ENCODE results near the gene SLC5A2. TPM values are rescaled to one million over a fixed set of nuclear protein-coding genes. Genes with fewer than 3 reads are reported as not detected.

Gene SLC5A2
- polyA plus RNA-seq, 3 donors = 0.04 TPM; not detected in 2

DNA sequence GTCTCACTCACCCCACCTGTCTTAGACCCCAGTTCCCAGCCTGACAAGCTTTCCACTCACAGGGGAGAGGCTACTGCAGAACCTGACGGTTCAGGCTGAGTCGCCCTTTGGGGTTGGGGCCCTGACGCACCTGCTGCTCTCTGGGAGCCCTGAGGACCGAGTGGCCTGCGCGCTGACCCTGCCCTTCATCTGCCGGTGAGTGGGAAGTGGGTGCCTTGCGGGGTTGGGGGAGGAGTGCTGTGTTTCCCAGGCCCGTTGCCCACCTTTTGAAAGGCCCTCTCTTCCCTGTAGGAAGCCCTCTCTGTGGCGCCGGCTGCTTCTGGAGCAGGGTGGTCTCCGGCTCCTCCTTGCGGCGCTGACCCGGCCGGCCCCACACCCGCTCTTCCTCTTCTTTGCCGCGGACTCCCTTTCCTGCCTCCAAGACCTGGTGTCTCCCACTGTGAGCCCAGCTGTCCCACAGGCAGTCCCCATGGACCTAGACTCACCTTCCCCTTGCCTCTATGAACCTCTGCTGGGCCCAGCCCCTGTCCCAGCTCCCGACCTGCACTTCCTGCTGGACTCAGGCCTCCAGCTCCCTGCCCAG lies 17.0 kb upstream of the SLC5A2 start:
- H3K79me2 ChIP-seq (ENCODE audit: insufficient read depth, low read length) = peaks cover 3% of the 10 kb centered on the region
- TF ChIP-seq, protein P1, sequence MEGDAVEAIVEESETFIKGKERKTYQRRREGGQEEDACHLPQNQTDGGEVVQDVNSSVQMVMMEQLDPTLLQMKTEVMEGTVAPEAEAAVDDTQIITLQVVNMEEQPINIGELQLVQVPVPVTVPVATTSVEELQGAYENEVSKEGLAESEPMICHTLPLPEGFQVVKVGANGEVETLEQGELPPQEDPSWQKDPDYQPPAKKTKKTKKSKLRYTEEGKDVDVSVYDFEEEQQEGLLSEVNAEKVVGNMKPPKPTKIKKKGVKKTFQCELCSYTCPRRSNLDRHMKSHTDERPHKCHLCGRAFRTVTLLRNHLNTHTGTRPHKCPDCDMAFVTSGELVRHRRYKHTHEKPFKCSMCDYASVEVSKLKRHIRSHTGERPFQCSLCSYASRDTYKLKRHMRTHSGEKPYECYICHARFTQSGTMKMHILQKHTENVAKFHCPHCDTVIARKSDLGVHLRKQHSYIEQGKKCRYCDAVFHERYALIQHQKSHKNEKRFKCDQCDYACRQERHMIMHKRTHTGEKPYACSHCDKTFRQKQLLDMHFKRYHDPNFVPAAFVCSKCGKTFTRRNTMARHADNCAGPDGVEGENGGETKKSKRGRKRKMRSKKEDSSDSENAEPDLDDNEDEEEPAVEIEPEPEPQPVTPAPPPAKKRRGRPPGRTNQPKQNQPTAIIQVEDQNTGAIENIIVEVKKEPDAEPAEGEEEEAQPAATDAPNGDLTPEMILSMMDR (IDR thresholded peaks at IDR 0.05) = no peak
- Mint-ChIP-seq H3K36me3 (peaks cover 45 to 60% of the 10 kb centered on the region in 2 donors), H3K4me1 (peaks cover 21% of the 10 kb centered on the region), H3K9me3 (no peaks in the 10 kb centered on the region), H3K27me3 (ENCODE audit: low read depth in 3 of 3) (peaks cover 3 to 4% (median 4%) of the 10 kb centered on the region in 3 donors), H3K4me3 (peak overlapping the region; percentile 47 to 80), H3K27ac (peak overlapping the region in 1 of 7 donors; percentile 25)
- H3K4me1 ChIP-seq (ENCODE audit: control insufficient read depth in 1 of 2, insufficient read depth in 2 of 2, low read length in 2 of 2) = peaks cover 0 to 3% of the 10 kb centered on the region in 2 donors
- DNase-seq = no peak
- H3K9me3 ChIP-seq (replicated peaks in 1 of 2; ENCODE audit: control insufficient read depth in 1 of 2, insufficient read depth in 1 of 2, low read length in 2 of 2) = no peaks in the 10 kb centered on the region
- no peaks in the 10 kb centered on the region for H3K27me3 ChIP-seq (ENCODE audit: control insufficient read depth in 2 of 2, insufficient read depth in 2 of 2, low read length in 2 of 2)
- peaks cover 4% of the 10 kb centered on the region for H4K20me1 ChIP-seq (ENCODE audit: insufficient read depth, low read length)
- H3K4me3 ChIP-seq (replicated peaks in 1 of 3; ENCODE audit: low read depth in 2 of 3, low read length in 3 of 3) = no peak overlapping the region
- H2AFZ ChIP-seq (ENCODE audit: insufficient read depth, low read depth, low read length, poor library complexity, severe bottlenecking) = no peak overlapping the region
- WGBS (ENCODE audit: insufficient coverage) = 61% methylated on average over 20 of the region's 20 CpGs
- no peak overlapping the region for H3K27ac ChIP-seq (ENCODE audit: low read depth in 1 of 2, low read length in 2 of 2)
- H3K4me2 ChIP-seq (replicated peaks; ENCODE audit: extremely low read depth, low read length, poor library complexity, severe bottlenecking) = no peak overlapping the region
- H3K36me3 ChIP-seq (replicated peaks in 1 of 2; ENCODE audit: control insufficient read depth in 1 of 2, insufficient read depth in 2 of 2, low read length in 2 of 2) = peaks cover 34 to 60% of the 10 kb centered on the region in 2 donors
- intact Hi-C loops (cut with micrococcal nuclease) = no loop called here
- no peak overlapping the region for H3K9ac ChIP-seq (ENCODE audit: insufficient read depth, low read length, poor library complexity, severe bottlenecking)

GRCh38 chr16:31466381-31466841 lies 16.5 kb upstream of the SLC5A2 start:
- Mint-ChIP-seq H3K27ac (peak overlapping the region in 1 of 7 donors; percentile 25), H3K36me3 (peaks cover 49 to 60% of the 10 kb centered on the region in 2 donors), H3K27me3 (ENCODE audit: low read depth in 3 of 3) (peaks cover 6 to 8% (median 8%) of the 10 kb centered on the region in 3 donors), H3K4me1 (peaks cover 19% of the 10 kb centered on the region), H3K9me3 (peaks cover 0 to 2% (median 0%) of the 10 kb centered on the region in 7 donors), H3K4me3 (peak overlapping the region; percentile 47 to 80)
- peaks cover 0 to under 1% of the 10 kb centered on the region in 2 donors for H3K4me1 ChIP-seq (ENCODE audit: control insufficient read depth in 1 of 2, insufficient read depth in 2 of 2, low read length in 2 of 2)
- H3K9ac ChIP-seq (ENCODE audit: insufficient read depth, low read length, poor library complexity, severe bottlenecking) = no peak overlapping the region
- 84% methylated on average over 17 of the region's 18 CpGs for WGBS (ENCODE audit: insufficient coverage)
- H3K79me2 ChIP-seq (ENCODE audit: insufficient read depth, low read length) = no peaks in the 10 kb centered on the region
- no peaks in the 10 kb centered on the region for H4K20me1 ChIP-seq (ENCODE audit: insufficient read depth, low read length)
- peaks cover 34 to 60% of the 10 kb centered on the region in 2 donors for H3K36me3 ChIP-seq (replicated peaks in 1 of 2; ENCODE audit: control insufficient read depth in 1 of 2, insufficient read depth in 2 of 2, low read length in 2 of 2)
- no peak overlapping the region for H3K4me3 ChIP-seq (replicated peaks in 1 of 3; ENCODE audit: low read depth in 2 of 3, low read length in 3 of 3)
- DNase-seq = no peak
- H3K27ac ChIP-seq (ENCODE audit: low read depth in 1 of 2, low read length in 2 of 2) = no peak overlapping the region
- peaks cover 0 to 4% of the 10 kb centered on the region in 2 donors for H3K27me3 ChIP-seq (ENCODE audit: control insufficient read depth in 2 of 2, insufficient read depth in 2 of 2, low read length in 2 of 2)
- no peak overlapping the region for H2AFZ ChIP-seq (ENCODE audit: insufficient read depth, low read depth, low read length, poor library complexity, severe bottlenecking)
- no peak overlapping the region for H3K4me2 ChIP-seq (replicated peaks; ENCODE audit: extremely low read depth, low read length, poor library complexity, severe bottlenecking)
- H3K9me3 ChIP-seq (replicated peaks in 1 of 2; ENCODE audit: control insufficient read depth in 1 of 2, insufficient read depth in 1 of 2, low read length in 2 of 2) = no peaks in the 10 kb centered on the region
- TF ChIP-seq, protein P1 (IDR thresholded peaks at IDR 0.05) = no peak
- intact Hi-C loops (cut with micrococcal nuclease) = no loop called here

Measured in CD14-positive monocyte (primary cell).